Fibroblast of lung (primary cell): Measurements from ENCODE around the gene GIPC3. TPM values are rescaled to one million over a fixed set of nuclear protein-coding genes. Genes with fewer than 3 reads are reported as not detected.

Experiments
- DNase-seq, 2 donors: peaks; one replicate each; pipeline versions ENCODE4 v3.0.0 to v3.0.0-alpha.2; 2010; ENCODE audit warnings: low read depth in 2 of 2
- H2AFZ ChIP-seq: 2 replicates; pipeline ENCODE4 v1.5.1; 2012; ENCODE audit warnings: low read length, control low read depth, inconsistent platforms
- H3K27ac ChIP-seq: 2 replicates; pipeline ENCODE4 v1.5.1; 2011; ENCODE audit warnings: low read length, control low read depth; ENCODE audit not compliant: insufficient read depth
- H3K27me3 ChIP-seq: 2 replicates; pipeline ENCODE4 v1.5.1; 2011; ENCODE audit warnings: mild to moderate bottlenecking, low read length; ENCODE audit not compliant: control insufficient read depth, insufficient read depth
- H3K36me3 ChIP-seq: 2 replicates; pipeline ENCODE4 v1.5.1; 2011; ENCODE audit warnings: low read length; ENCODE audit not compliant: control insufficient read depth, insufficient read depth
- H3K4me1 ChIP-seq: 2 replicates; pipeline ENCODE4 v1.5.1; 2011; ENCODE audit warnings: low read length; ENCODE audit not compliant: control insufficient read depth, insufficient read depth; ENCODE audit errors: extremely low read depth
- H3K4me2 ChIP-seq: 2 replicates; pipeline ENCODE4 v1.5.1; 2011; ENCODE audit warnings: low read length, control low read depth; ENCODE audit not compliant: insufficient read depth; ENCODE audit errors: extremely low read depth
- H3K4me3 ChIP-seq, 4 experiments: fragments of 200-600 bp in 1 of 4; sonication (generic) in 1 of 4; replicated peaks in 1 of 4; 2 replicates each; pipeline ENCODE4 v1.5.1; 2011 to 2016; ENCODE audit warnings: low read length in 4 of 4, low read depth in 3 of 4, mild to moderate bottlenecking in 3 of 4, control low read depth in 2 of 4, inconsistent platforms in 1 of 4, mixed read lengths in 1 of 4; ENCODE audit not compliant: insufficient read depth in 1 of 4; ENCODE audit errors: control extremely low read depth in 1 of 4
- H3K79me2 ChIP-seq: 2 replicates; pipeline ENCODE4 v1.5.1; 2012; ENCODE audit warnings: mild to moderate bottlenecking, low read length, inconsistent platforms; ENCODE audit not compliant: control insufficient read depth, insufficient read depth
- H3K9ac ChIP-seq: 2 replicates; pipeline ENCODE4 v1.5.1; 2011; ENCODE audit warnings: mild to moderate bottlenecking, low read length, control low read depth; ENCODE audit not compliant: insufficient read depth
- H3K9me3 ChIP-seq: 2 replicates; pipeline ENCODE4 v1.5.1; 2012; ENCODE audit warnings: low read depth, low read length; ENCODE audit not compliant: control insufficient read depth, insufficient read depth
- H4K20me1 ChIP-seq: 2 replicates; pipeline ENCODE4 v1.5.1; 2011; ENCODE audit warnings: low read length; ENCODE audit not compliant: control insufficient read depth, insufficient read depth; ENCODE audit errors: extremely low read depth
- CTCF ChIP-seq, 2 donors: IDR thresholded peaks in 1 of 2; conservative IDR thresholded peaks in 1 of 2; 1 replicate in 1 of 2; 2 replicates in 1 of 2; pipeline ENCODE4 v1.5.1; 2011 to 2012; ENCODE audit warnings: low read length in 2 of 2, control low read depth in 1 of 2, inconsistent platforms in 1 of 2, low read depth in 1 of 2, mild to moderate bottlenecking in 1 of 2
- EZH2 ChIP-seq: IDR thresholded peaks from 2 replicates; pipeline ENCODE4 v1.5.1; 2012; ENCODE audit warnings: low read length, control low read depth, mild to moderate bottlenecking; ENCODE audit errors: missing control alignments
- polyA plus RNA-seq, 2 donors: library from polyadenylated mRNA; depleted of rRNA in 1 of 2; stranded (reverse) in 1 of 2; unstranded in 1 of 2; fragments of >200 nt; gene quantifications; 2 replicates each; pipeline ENCODE4 v1.2.1, GENCODE V29; 2011 to 2012; ENCODE audit warnings: missing spikeins in 1 of 2
- total RNA-seq: library from RNA; depleted of rRNA; stranded (reverse); fragments of >200 nt; gene quantifications from 2 replicates; pipeline ENCODE4 v1.2.1, GENCODE V29; 2014

Gene GIPC3
- total and polyA plus RNA-seq, 2 donors (not counting 1 experiment from before 2014, with no cell fraction given) = under 0.01 to 0.60 TPM

- Histone ChIP-seq H3K27me3 (no peaks in the 10 kb centered on the region), H3K79me2 (peaks cover 9% of the 10 kb centered on the region), H3K36me3 (peaks cover 14% of the 10 kb centered on the region), H2AFZ (no peak overlapping the region), H3K4me1 (peaks cover 3% of the 10 kb centered on the region), H3K27ac (no peak overlapping the region), H3K9ac (no peak overlapping the region), H3K4me3 (no peak overlapping the region), H3K4me2 (no peak overlapping the region), H4K20me1 (no peaks in the 10 kb centered on the region), H3K9me3 (no peaks in the 10 kb centered on the region)
- no peak for DNase-seq
- TF ChIP-seq EZH2 (no peak), CTCF (conservative IDR thresholded peaks at IDR 0.05 in 1 of 2, IDR thresholded peaks at IDR 0.05 in 1 of 2; ENCODE audit: low read depth in 1 of 2, low read length in 2 of 2) (no peak)
These were observed 34.1 kb upstream of the GIPC3 start for GRCh38 chr19:3550947-3551791.

- no peaks in the 10 kb centered on the region for H4K20me1 ChIP-seq
- no peak overlapping the region for H3K4me3 ChIP-seq
- peaks cover 7% of the 10 kb centered on the region for H3K4me1 ChIP-seq
- no peak overlapping the region for H3K9ac ChIP-seq
- no peak for DNase-seq
- no peak overlapping the region for H3K27ac ChIP-seq
- no peak overlapping the region for H3K4me2 ChIP-seq
- H3K36me3 ChIP-seq = peaks cover 14% of the 10 kb centered on the region
- H2AFZ ChIP-seq = no peak overlapping the region
- H3K9me3 ChIP-seq = no peaks in the 10 kb centered on the region
- TF ChIP-seq EZH2 = no peak
- no peak for TF ChIP-seq CTCF (conservative IDR thresholded peaks at IDR 0.05 in 1 of 2, IDR thresholded peaks at IDR 0.05 in 1 of 2; ENCODE audit: low read depth in 1 of 2, low read length in 2 of 2)
- no peaks in the 10 kb centered on the region for H3K27me3 ChIP-seq
- H3K79me2 ChIP-seq = peaks cover 15% of the 10 kb centered on the region
These were observed 33.5 kb upstream of the GIPC3 start for GRCh38 chr19:3551792-3552095.

- H2AFZ ChIP-seq = no peak overlapping the region
- H3K36me3 ChIP-seq = peaks cover 3% of the 10 kb centered on the region
- peaks cover 19% of the 10 kb centered on the region for H3K79me2 ChIP-seq
- no peak overlapping the region for H3K4me3 ChIP-seq
- no peak overlapping the region for H3K4me2 ChIP-seq
- no peak overlapping the region for H3K9ac ChIP-seq
- peaks cover 7% of the 10 kb centered on the region for H3K4me1 ChIP-seq
- DNase-seq = no peak
- no peaks in the 10 kb centered on the region for H4K20me1 ChIP-seq
- H3K27ac ChIP-seq = no peak overlapping the region
- no peak for TF ChIP-seq CTCF (conservative IDR thresholded peaks at IDR 0.05 in 1 of 2, IDR thresholded peaks at IDR 0.05 in 1 of 2; ENCODE audit: low read depth in 1 of 2, low read length in 2 of 2)
- TF ChIP-seq EZH2 = no peak
- H3K9me3 ChIP-seq = no peaks in the 10 kb centered on the region
- H3K27me3 ChIP-seq = no peaks in the 10 kb centered on the region
These were observed 30.8 kb upstream of the GIPC3 start for GRCh38 chr19:3554254-3555083.
